Measurements from ENCODE around the gene ZNF771. TPM values are rescaled to one million over a fixed set of nuclear protein-coding genes. Genes with fewer than 3 reads are reported as not detected.
A peak's percentile ranks its signal among the peaks of the same experiment; 100 is the strongest.

The ZNF771 gene
- total RNA-seq, 3 donors from 2014 or later = 21.1 to 29.2 (median 22.2) TPM

DNA sequence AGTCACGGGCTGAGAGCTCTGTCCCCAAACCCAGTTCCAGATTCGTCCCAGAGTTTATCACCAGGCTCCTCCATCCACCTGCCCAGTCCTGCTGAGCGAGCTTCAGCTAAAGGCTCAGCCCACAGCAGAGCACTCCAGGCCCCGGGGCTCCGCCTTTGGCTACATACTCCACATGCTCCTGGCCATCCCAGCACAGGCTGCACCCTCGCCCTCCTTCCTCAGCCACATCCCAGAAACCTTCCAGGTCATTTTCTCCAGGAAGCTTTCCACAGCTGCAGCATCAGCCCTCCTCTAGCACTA lies 47.6 kb upstream of the ZNF771 start:
- H3K36me3 ChIP-seq = peaks cover 4% of the 10 kb centered on the region
- H3K27ac ChIP-seq = no peak overlapping the region

DNA sequence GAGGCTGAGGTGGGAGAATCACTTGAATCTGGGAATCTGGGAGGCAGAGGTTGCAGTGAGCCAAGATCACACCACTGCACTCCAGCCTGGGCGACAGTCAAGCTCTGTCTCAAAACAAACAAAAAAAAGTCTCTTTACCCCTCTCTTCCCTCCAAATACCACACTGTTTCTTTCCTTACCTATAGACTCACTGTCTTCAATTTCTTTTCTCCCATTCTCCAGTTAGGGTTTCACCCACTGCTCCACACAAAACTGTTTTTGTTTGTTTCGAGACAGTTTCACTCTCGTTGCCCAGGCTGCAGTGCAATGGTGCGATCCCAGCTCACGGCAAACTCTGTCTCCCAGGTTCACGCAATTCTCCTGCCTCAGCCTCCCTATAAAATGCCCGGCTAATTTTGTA lies 46.2 kb upstream of the ZNF771 start:
- Histone ChIP-seq H3K4me1 (peaks cover 0 to 5% of the 10 kb centered on the region in 2 donors), H3K27me3 (no peaks in the 10 kb centered on the region), H3K27ac (no peak overlapping the region), H3K9me3 (no peaks in the 10 kb centered on the region), H3K4me3 (no peak overlapping the region), H3K36me3 (peaks cover 4% of the 10 kb centered on the region)
- DNase-seq (ENCODE audit: low spot score in 2 of 2) = no peak
- TF ChIP-seq POLR2A (IDR thresholded peaks at IDR 0.05) (no peak), POLR2AphosphoS5 (IDR thresholded peaks at IDR 0.05) (no peak)
- TF ChIP-seq, protein P1, sequence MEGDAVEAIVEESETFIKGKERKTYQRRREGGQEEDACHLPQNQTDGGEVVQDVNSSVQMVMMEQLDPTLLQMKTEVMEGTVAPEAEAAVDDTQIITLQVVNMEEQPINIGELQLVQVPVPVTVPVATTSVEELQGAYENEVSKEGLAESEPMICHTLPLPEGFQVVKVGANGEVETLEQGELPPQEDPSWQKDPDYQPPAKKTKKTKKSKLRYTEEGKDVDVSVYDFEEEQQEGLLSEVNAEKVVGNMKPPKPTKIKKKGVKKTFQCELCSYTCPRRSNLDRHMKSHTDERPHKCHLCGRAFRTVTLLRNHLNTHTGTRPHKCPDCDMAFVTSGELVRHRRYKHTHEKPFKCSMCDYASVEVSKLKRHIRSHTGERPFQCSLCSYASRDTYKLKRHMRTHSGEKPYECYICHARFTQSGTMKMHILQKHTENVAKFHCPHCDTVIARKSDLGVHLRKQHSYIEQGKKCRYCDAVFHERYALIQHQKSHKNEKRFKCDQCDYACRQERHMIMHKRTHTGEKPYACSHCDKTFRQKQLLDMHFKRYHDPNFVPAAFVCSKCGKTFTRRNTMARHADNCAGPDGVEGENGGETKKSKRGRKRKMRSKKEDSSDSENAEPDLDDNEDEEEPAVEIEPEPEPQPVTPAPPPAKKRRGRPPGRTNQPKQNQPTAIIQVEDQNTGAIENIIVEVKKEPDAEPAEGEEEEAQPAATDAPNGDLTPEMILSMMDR (IDR thresholded peaks at IDR 0.05) = no peak
- intact Hi-C loops (cut with DNase I; ENCODE audit: low total_unique reads) = no loop called here

More for the DNA sequence above, 47.6 kb upstream of the ZNF771 start:
- no peak for DNase-seq (ENCODE audit: low spot score in 2 of 2)
- no peak overlapping the region for H3K4me3 ChIP-seq
- intact Hi-C loops (cut with DNase I; ENCODE audit: low total_unique reads) = no loop called here
- no peaks in the 10 kb centered on the region for H3K27me3 ChIP-seq
- peaks cover 0 to 10% of the 10 kb centered on the region in 2 donors for H3K4me1 ChIP-seq
- no peak for TF ChIP-seq POLR2AphosphoS5 (IDR thresholded peaks at IDR 0.05)
- TF ChIP-seq, protein P1 (IDR thresholded peaks at IDR 0.05) = no peak
- no peak for TF ChIP-seq POLR2A (IDR thresholded peaks at IDR 0.05)
- H3K9me3 ChIP-seq = no peaks in the 10 kb centered on the region

DNA sequence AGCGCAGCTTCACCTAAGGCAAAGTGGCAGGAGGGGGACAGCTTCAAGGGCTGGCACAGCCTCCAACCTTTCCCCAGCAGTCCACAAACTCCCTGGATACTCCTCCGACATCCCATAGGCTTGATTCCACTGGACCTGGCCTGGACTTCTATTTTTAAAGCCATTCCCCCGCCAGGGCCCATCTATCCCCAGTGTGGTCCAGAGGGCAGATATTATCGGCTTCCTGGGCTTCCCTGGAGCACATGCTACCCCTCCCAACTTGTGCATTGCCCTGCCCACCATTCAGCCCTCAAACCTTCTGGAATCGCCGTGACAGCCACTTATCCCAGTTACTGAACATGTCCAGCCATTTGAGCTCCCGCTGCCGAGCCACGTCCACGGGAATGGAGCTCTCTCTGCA lies 42.2 kb upstream of the ZNF771 start:
- DNase-seq (ENCODE audit: low spot score in 2 of 2) = no peak
- intact Hi-C loops (cut with DNase I; ENCODE audit: low total_unique reads) = no loop called here

DNA sequence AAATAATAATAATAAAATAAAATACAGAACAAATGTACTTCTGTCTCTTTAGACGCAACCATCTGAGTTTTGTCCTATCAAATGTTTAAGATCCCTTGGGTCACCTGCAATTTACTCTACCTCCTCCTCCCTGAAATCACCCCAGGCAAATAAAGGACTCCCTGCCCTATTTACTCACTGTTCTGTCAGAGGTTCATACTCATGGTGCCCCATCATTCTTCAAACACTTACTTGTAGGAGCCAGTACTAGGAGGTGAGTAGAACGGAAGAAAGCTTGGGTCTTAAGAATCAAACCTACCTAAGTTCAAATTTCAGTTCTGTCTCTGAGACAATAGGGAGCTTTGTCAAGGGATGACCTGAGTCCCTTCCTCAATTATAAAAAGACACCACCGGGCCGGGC lies 40.9 kb upstream of the ZNF771 start:
- intact Hi-C loops (cut with DNase I; ENCODE audit: low total_unique reads) = no loop called here
- H3K4me1 ChIP-seq = peaks cover 0 to 18% of the 10 kb centered on the region in 2 donors

More for the DNA sequence above, 42.2 kb upstream of the ZNF771 start:
- peaks cover 0 to 18% of the 10 kb centered on the region in 2 donors for H3K4me1 ChIP-seq
- no peak overlapping the region for H3K4me3 ChIP-seq
- no peaks in the 10 kb centered on the region for H3K36me3 ChIP-seq
- no peaks in the 10 kb centered on the region for H3K9me3 ChIP-seq
- H3K27me3 ChIP-seq = no peaks in the 10 kb centered on the region
- no peak for TF ChIP-seq POLR2A (IDR thresholded peaks at IDR 0.05)
- TF ChIP-seq, protein P1 (IDR thresholded peaks at IDR 0.05) = no peak
- TF ChIP-seq POLR2AphosphoS5 (IDR thresholded peaks at IDR 0.05) = no peak
- no peak overlapping the region for H3K27ac ChIP-seq

DNA sequence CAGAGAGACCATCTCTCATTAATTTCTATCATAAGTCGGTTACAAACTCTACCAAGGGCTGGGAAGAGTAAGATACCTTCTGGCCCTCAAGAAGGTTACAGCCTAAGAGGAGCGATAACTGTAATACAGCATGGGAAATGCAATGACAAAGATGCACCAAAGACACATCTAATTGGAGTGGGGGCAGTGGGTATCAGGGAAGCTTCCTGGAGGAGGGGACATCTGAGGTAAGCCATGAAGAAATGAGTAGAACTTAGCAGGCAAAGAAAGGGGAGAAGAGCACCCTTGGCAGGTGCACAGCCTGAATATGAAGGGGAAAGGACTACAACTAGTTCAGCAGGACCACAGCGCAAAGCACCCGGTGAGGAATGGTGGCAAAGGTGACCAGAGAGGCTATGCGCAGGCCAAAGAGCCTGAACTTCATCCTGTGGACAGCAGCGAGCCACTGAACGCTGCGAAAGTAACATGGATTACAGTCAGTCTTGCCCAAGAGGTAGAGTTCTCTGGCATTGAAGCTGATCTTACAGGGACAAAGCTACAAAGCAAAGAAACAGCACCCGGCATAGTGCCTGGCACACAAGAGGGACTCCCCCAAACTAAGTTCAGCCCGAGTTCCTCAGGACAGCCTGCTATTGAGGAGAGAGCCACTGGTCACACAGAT lies 39.9 kb upstream of the ZNF771 start:
- Histone ChIP-seq H3K4me1 (peaks cover 0 to 18% of the 10 kb centered on the region in 2 donors), H3K36me3 (no peaks in the 10 kb centered on the region), H3K27ac (peak overlapping the region; percentile 75 to 97)

More for the DNA sequence above, 40.9 kb upstream of the ZNF771 start:
- H3K36me3 ChIP-seq = no peaks in the 10 kb centered on the region
- DNase-seq (ENCODE audit: low spot score in 2 of 2) = no peak
- H3K9me3 ChIP-seq = no peaks in the 10 kb centered on the region
- peak overlapping the region in 1 of 3 donors; percentile 98 for H3K4me3 ChIP-seq
- H3K27ac ChIP-seq = no peak overlapping the region
- TF ChIP-seq, protein P1 (IDR thresholded peaks at IDR 0.05) = no peak
- TF ChIP-seq POLR2A (IDR thresholded peaks at IDR 0.05) (no peak), POLR2AphosphoS5 (IDR thresholded peaks at IDR 0.05) (no peak)
- no peaks in the 10 kb centered on the region for H3K27me3 ChIP-seq

More for the DNA sequence above, 39.9 kb upstream of the ZNF771 start:
- no peak for DNase-seq (ENCODE audit: low spot score in 2 of 2)
- Histone ChIP-seq H3K27me3 (no peaks in the 10 kb centered on the region), H3K4me3 (peak overlapping the region; percentile 87 to 98 (median 88)), H3K9me3 (no peaks in the 10 kb centered on the region)
- no peak for TF ChIP-seq POLR2A (IDR thresholded peaks at IDR 0.05)
- no peak for TF ChIP-seq POLR2AphosphoS5 (IDR thresholded peaks at IDR 0.05)
- TF ChIP-seq, protein P1 (IDR thresholded peaks at IDR 0.05) = no peak
- intact Hi-C loops (cut with DNase I; ENCODE audit: low total_unique reads) = no loop called here
